B cell (primary cell): ENCODE data around the gene AK3. TPM values are rescaled to one million over a fixed set of nuclear protein-coding genes. Genes with fewer than 3 reads are reported as not detected.

Experiments used
- ATAC-seq: fragments of 200-7000 bp; cut with Tn5 transposase; one replicate; pipeline ENCODE4 v1.10.0; 2021; ENCODE audit warnings: low read depth, mild to moderate bottlenecking, moderate number of reproducible peaks, moderate library complexity
- CTCF ChIA-PET: fragments of 350-600 bp; sonication (Branson Sonifier 250); formaldehyde crosslinking; loops from one replicate; lab custom pipeline; 2021; ENCODE audit warnings: antibody characterized with exemption, inconsistent platforms; lab: Charles Lee
- POLR2A ChIA-PET: fragments of 350-600 bp; sonication (Branson Sonifier 250); formaldehyde crosslinking; loops from one replicate; lab custom pipeline; 2021; ENCODE audit warnings: antibody characterized with exemption; lab: Charles Lee
- DNase-seq: peaks from one replicate; pipeline ENCODE4 v3.0.0; 2013
- H2AFZ ChIP-seq: 2 replicates; pipeline ENCODE4 v1.6.1; 2012; ENCODE audit warnings: mild to moderate bottlenecking, low read depth, low read length; ENCODE audit not compliant: insufficient read depth, poor library complexity, severe bottlenecking
- H3K27ac ChIP-seq, 2 donors: 1 replicate in 1 of 2; 2 replicates in 1 of 2; pipeline ENCODE4 v1.5.1; 2012 to 2013; ENCODE audit warnings: low read length in 2 of 2, mild to moderate bottlenecking in 2 of 2, moderate library complexity in 1 of 2
- H3K27me3 ChIP-seq, 4 experiments: fragments of 200-600 bp in 1 of 4; sonication (generic) in 1 of 4; replicated peaks in 1 of 4; 1 replicate in 2 of 4; 2 replicates in 2 of 4; pipeline versions ENCODE4 v1.6.1 to v1.7.0; 2013 to 2016; ENCODE audit warnings: low read length in 3 of 4, mild to moderate bottlenecking in 2 of 4, mixed read lengths in 1 of 4, moderate library complexity in 1 of 4; ENCODE audit not compliant: insufficient read depth in 4 of 4, control insufficient read depth in 3 of 4; ENCODE audit errors: control extremely low read depth in 1 of 4
- H3K36me3 ChIP-seq, 2 experiments: replicated peaks in 1 of 2; 1 replicate in 1 of 2; 2 replicates in 1 of 2; pipeline versions ENCODE4 v1.6.1 to v1.7.1; 2013; ENCODE audit warnings: low read length in 1 of 2; ENCODE audit not compliant: insufficient read depth in 2 of 2, control insufficient read depth in 1 of 2; ENCODE audit errors: control extremely low read depth in 1 of 2, extremely low read depth in 1 of 2
- H3K4me1 ChIP-seq, 2 donors: fragments of 200-600 bp in 1 of 2; sonication (generic) in 1 of 2; 1 replicate in 1 of 2; 2 replicates in 1 of 2; pipeline versions ENCODE4 v1.5.1 to v1.6.1; 2013 to 2017; ENCODE audit warnings: low read length in 2 of 2; ENCODE audit not compliant: control insufficient read depth in 2 of 2, insufficient read depth in 2 of 2
- H3K4me2 ChIP-seq: replicated peaks from 2 replicates; pipeline ENCODE3; 2012; ENCODE audit warnings: mild to moderate bottlenecking, low read depth, low read length; ENCODE audit not compliant: poor library complexity, severe bottlenecking
- H3K4me3 ChIP-seq, 5 experiments: fragments of 200-600 bp in 1 of 5; sonication (generic) in 1 of 5; 1 replicate in 3 of 5; 2 replicates in 2 of 5; pipeline versions ENCODE4 v1.5.1 to v1.7.0; 2011 to 2016; ENCODE audit warnings: low read length in 4 of 5, mild to moderate bottlenecking in 4 of 5, low read depth in 2 of 5, control low read depth in 1 of 5, moderate library complexity in 1 of 5; ENCODE audit not compliant: insufficient read depth in 1 of 5; ENCODE audit errors: control extremely low read depth in 1 of 5, extremely low read depth in 1 of 5
- H3K79me2 ChIP-seq: fragments of 200-600 bp; sonication (generic); one replicate; pipeline ENCODE4 v1.6.0; 2016; ENCODE audit warnings: low read length; ENCODE audit not compliant: control insufficient read depth, insufficient read depth
- H3K9ac ChIP-seq: fragments of 200-600 bp; sonication (generic); 2 replicates; pipeline ENCODE4 v1.6.1; 2017; ENCODE audit warnings: mild to moderate bottlenecking, low read length, moderate library complexity
- H3K9me3 ChIP-seq, 3 donors: one replicate each; pipeline versions ENCODE4 v1.6.1 to v1.7.1; 2013; ENCODE audit warnings: low read length in 2 of 3; ENCODE audit not compliant: control insufficient read depth in 2 of 3, insufficient read depth in 1 of 3; ENCODE audit errors: control extremely low read depth in 1 of 3
- H4K20me1 ChIP-seq: 2 replicates; pipeline ENCODE4 v1.6.0; 2012; ENCODE audit warnings: mild to moderate bottlenecking, low read length; ENCODE audit not compliant: insufficient read depth, control insufficient read depth, poor library complexity, severe bottlenecking
- H3K27ac Mint-ChIP-seq: one replicate; pipeline ENCODE4 v1.8.0; 2021; ENCODE audit warnings: mixed read lengths
- H3K27me3 Mint-ChIP-seq: one replicate; pipeline ENCODE4 v1.8.0; 2021; ENCODE audit warnings: mixed read lengths
- H3K4me1 Mint-ChIP-seq: one replicate; pipeline ENCODE4 v1.8.0; 2021; ENCODE audit warnings: mixed read lengths
- H3K4me3 Mint-ChIP-seq: one replicate; pipeline ENCODE4 v1.8.0; 2021; ENCODE audit warnings: mixed read lengths
- H3K9me3 Mint-ChIP-seq: one replicate; pipeline ENCODE4 v1.8.0; 2022; ENCODE audit warnings: mixed read lengths; ENCODE audit not compliant: insufficient read depth
- EZH2 ChIP-seq: IDR thresholded peaks from 2 replicates; pipeline ENCODE4 v1.6.1; 2012; ENCODE audit warnings: borderline replicate concordance, low read depth, mild to moderate bottlenecking, moderate library complexity, low read length; ENCODE audit not compliant: insufficient read depth, poor library complexity, severe bottlenecking
- WGBS: methylation state at CpG from one replicate; pipeline ENCODE4 v1.1.5; 2013; ENCODE audit warnings: missing lambda C conversion rate; ENCODE audit not compliant: insufficient coverage; 5-methylcytosine and 5-hydroxymethylcytosine counted together
- intact Hi-C: fragments of 100-400 bp; cut with micrococcal nuclease; formaldehyde crosslinking; loops from one replicate; pipeline ENCODE4 v1.10.0; 2022
- polyA plus RNA-seq: library from polyadenylated mRNA; depleted of rRNA; stranded (reverse); fragments of >200 nt; gene quantifications from 2 replicates; pipeline ENCODE4 v1.2.3, GENCODE V29; 2012
- total RNA-seq, 2 donors: library from RNA; stranded (reverse); fragments of 120-200 nt in 1 of 2; gene quantifications; 1 replicate in 1 of 2; 2 replicates in 1 of 2; pipeline versions ENCODE4 v1.2.3 to v1.2.4, GENCODE V29; 2013 to 2022
- TF ChIP-seq, protein P1 (sequence below): fragments of 200-600 bp; IDR thresholded peaks from one replicate; pipeline ENCODE4 v1.8.0; 2022; ENCODE audit warnings: antibody characterized with exemption, mild to moderate bottlenecking

AK3 gene
- total and polyA plus RNA-seq, 2 donors (not counting 1 experiment from before 2014, with no cell fraction given), result 9.9 to 22.9 TPM

DNA sequence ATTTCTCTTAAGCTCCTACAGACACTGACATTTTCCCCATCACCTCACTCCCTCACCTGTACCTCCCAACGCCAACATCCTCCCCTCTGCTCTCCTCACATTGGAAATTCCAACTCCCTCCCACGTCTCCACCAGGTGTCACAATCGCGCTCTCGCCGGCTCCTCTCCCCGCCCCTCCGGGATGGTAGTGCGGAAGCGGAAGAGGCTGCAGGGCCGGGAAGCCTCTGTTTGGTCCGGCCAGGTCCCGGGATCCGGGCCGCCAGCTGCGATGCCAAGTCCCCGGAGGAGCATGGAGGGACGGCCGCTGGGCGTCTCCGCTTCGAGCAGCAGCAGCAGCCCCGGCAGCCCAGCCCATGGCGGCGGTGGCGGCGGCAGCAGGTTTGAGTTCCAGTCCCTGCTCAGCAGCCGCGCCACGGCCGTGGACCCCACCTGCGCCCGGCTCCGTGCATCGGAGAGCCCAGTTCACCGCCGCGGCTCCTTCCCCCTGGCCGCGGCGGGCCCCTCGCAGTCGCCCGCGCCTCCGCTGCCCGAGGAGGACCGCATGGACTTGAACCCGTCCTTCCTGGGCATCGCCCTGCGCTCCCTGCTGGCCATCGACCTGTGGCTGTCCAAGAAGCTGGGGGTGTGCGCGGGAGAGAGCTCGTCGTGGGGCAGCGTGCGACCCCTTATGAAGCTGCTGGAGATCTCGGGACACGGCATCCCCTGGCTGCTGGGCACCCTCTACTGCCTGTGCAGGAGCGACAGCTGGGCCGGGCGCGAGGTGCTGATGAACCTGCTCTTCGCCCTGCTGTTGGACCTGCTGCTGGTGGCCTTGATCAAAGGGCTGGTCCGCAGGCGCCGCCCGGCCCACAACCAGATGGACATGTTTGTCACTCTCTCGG, 78.7 kb downstream of the AK3 start, which contains the start of gene PLPP6:
PLPP6 (plus strand) TSS at position 187 of the 881 bp plus-strand sequence; CDS start at position 269, 82 bp downstream.
- TF ChIP-seq EZH2, result no peak
- TF ChIP-seq, protein P1, sequence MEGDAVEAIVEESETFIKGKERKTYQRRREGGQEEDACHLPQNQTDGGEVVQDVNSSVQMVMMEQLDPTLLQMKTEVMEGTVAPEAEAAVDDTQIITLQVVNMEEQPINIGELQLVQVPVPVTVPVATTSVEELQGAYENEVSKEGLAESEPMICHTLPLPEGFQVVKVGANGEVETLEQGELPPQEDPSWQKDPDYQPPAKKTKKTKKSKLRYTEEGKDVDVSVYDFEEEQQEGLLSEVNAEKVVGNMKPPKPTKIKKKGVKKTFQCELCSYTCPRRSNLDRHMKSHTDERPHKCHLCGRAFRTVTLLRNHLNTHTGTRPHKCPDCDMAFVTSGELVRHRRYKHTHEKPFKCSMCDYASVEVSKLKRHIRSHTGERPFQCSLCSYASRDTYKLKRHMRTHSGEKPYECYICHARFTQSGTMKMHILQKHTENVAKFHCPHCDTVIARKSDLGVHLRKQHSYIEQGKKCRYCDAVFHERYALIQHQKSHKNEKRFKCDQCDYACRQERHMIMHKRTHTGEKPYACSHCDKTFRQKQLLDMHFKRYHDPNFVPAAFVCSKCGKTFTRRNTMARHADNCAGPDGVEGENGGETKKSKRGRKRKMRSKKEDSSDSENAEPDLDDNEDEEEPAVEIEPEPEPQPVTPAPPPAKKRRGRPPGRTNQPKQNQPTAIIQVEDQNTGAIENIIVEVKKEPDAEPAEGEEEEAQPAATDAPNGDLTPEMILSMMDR, result peak; percentile 51
- Histone ChIP-seq H4K20me1 (no peaks in the 10 kb centered on the region), H3K9ac (peak within 1 kb of the TSS; percentile 73), H3K4me2 (peak within 1 kb of the TSS; percentile 85), H2AFZ (peak within 1 kb of the TSS; percentile 80), H3K27ac (peak within 1 kb of the TSS; percentile 42 to 57), H3K36me3 (no peaks in the 10 kb centered on the region), H3K27me3 (peaks cover 0 to 5% (median under 1%) of the 10 kb centered on the region in 4 experiments), H3K79me2 (no peaks in the 10 kb centered on the region), H3K9me3 (no peaks in the 10 kb centered on the region), H3K4me3 (peak within 1 kb of the TSS; percentile 39 to 92 (median 74)), H3K4me1 (peaks cover 48 to 50% of the 10 kb centered on the region in 2 donors)
- H3K27ac Mint-ChIP-seq, result peak within 1 kb of the TSS; percentile 91
- CTCF ChIA-PET, result interaction anchor here (1.3 kb wide), 1 partner anchor 78 kb away, joined by 3 read pairs; the partner anchor contains the start of gene AK3
- no peaks in the 10 kb centered on the region for H3K9me3 Mint-ChIP-seq
- POLR2A ChIA-PET, result interaction anchor here (0.6 kb wide), 1 partner anchor 79 kb away, joined by 11 read pairs; the partner anchor contains the start of gene AK3
- ATAC-seq (peak; percentile 85), DNase-seq (peak; percentile 86)
- peak within 1 kb of the TSS; percentile 96 for H3K4me3 Mint-ChIP-seq
- peaks cover 46% of the 10 kb centered on the region for H3K4me1 Mint-ChIP-seq
- intact Hi-C loops, result loop anchor here (1.0 to 5.0 kb wide), 4 partner anchors 17 to 325 kb away; partner anchors contain the start of genes AK3, CDC37L1, JAK2 and RCL1
- WGBS, result 2% methylated on average over 70 of the region's 70 CpGs
- H3K27me3 Mint-ChIP-seq, result peaks cover 12% of the 10 kb centered on the region
